ENCODE data around the gene MORN2.

DNA sequence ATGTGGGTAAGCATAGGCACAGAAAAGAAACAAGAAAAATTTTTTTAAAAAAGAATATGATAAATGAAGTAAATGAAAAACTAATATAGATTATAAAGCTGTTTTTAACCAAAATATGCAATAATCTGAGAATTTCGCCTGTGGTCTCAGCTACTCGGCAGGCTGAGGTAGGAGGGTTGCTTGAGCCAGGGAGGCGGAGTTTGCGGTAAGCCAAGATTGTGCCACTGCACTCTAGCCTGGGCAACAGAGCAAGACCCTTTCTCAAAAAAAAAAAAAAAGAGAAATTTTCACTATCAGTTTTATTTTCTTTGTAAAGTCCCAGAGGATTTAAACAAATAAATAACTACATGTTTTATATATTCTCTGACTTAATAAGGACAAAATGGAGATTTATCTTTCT, 47.3 kb upstream of the MORN2 start:
- TF ChIP-seq, protein P1, sequence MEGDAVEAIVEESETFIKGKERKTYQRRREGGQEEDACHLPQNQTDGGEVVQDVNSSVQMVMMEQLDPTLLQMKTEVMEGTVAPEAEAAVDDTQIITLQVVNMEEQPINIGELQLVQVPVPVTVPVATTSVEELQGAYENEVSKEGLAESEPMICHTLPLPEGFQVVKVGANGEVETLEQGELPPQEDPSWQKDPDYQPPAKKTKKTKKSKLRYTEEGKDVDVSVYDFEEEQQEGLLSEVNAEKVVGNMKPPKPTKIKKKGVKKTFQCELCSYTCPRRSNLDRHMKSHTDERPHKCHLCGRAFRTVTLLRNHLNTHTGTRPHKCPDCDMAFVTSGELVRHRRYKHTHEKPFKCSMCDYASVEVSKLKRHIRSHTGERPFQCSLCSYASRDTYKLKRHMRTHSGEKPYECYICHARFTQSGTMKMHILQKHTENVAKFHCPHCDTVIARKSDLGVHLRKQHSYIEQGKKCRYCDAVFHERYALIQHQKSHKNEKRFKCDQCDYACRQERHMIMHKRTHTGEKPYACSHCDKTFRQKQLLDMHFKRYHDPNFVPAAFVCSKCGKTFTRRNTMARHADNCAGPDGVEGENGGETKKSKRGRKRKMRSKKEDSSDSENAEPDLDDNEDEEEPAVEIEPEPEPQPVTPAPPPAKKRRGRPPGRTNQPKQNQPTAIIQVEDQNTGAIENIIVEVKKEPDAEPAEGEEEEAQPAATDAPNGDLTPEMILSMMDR (IDR thresholded peaks at IDR 0.05): no peak
- TF ChIP-seq POLR2A (IDR thresholded peaks at IDR 0.05): no peak

All from esophagus squamous epithelium (tissue), 4 donors.